PC-9 (cell line): Measurements from ENCODE around the gene GLOD4.
"Not testable (repeated sequence)": the region's sequence is repeated elsewhere in the genome, so short reads cannot be mapped to it uniquely, and the experiment has no call there.

ENCODE experiments used
- CTCF ChIP-seq: fragments of 200-600 bp; sonication (generic); conservative IDR thresholded peaks from 2 replicates; pipeline ENCODE4 v1.6.1; 2017; ENCODE audit warnings: mixed run types, antibody characterized with exemption, mild to moderate bottlenecking, moderate library complexity
- EZH2 ChIP-seq: fragments of 200-600 bp; sonication (generic); IDR thresholded peaks from 2 replicates; pipeline ENCODE4 v1.8.0; 2017; ENCODE audit warnings: antibody characterized with exemption, low read depth

DNA sequence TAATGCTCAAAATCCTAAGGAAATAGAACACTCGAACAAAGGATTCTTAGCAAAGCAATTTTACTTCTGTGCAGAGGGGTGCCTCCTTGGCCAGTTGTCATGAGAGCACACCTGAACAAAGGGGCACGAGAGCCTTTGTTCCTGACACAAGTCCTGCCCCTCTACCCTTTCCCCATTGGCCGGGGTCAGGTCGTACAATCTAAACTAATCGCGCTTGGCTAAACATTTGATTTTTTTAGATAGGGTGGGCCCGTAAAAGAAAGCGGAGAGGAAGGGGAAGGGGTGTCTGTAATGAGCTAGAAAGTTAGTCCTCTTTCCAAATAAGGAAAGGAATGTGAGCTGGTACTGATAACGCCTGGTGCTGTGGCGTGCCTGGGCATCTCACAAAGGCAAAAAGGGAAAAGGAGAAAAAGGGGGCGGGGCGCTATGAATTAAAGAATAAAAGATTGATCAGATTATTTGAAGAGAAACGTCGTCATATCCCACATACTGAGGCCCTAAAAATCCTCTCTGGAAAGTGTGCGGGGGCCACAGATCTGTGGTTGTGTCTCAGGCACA is 26.0 kb downstream of the GLOD4 start:
- not testable (repeated sequence) for TF ChIP-seq CTCF, EZH2
